B cell (primary cell): Measurements from ENCODE around the gene ERCC4. TPM values are rescaled to one million over a fixed set of nuclear protein-coding genes. Genes with fewer than 3 reads are reported as not detected.

Experiments
- ATAC-seq: fragments of 200-7000 bp; cut with Tn5 transposase; one replicate; pipeline ENCODE4 v1.10.0; 2021; ENCODE audit warnings: low read depth, mild to moderate bottlenecking, moderate number of reproducible peaks, moderate library complexity
- CTCF ChIA-PET: fragments of 350-600 bp; sonication (Branson Sonifier 250); formaldehyde crosslinking; loops from one replicate; lab custom pipeline; 2021; ENCODE audit warnings: antibody characterized with exemption, inconsistent platforms; lab: Charles Lee
- POLR2A ChIA-PET: fragments of 350-600 bp; sonication (Branson Sonifier 250); formaldehyde crosslinking; loops from one replicate; lab custom pipeline; 2021; ENCODE audit warnings: antibody characterized with exemption; lab: Charles Lee
- DNase-seq: peaks from one replicate; pipeline ENCODE4 v3.0.0; 2013
- H2AFZ ChIP-seq: 2 replicates; pipeline ENCODE4 v1.6.1; 2012; ENCODE audit warnings: mild to moderate bottlenecking, low read depth, low read length; ENCODE audit not compliant: insufficient read depth, poor library complexity, severe bottlenecking
- H3K27ac ChIP-seq, 2 donors: 1 replicate in 1 of 2; 2 replicates in 1 of 2; pipeline ENCODE4 v1.5.1; 2012 to 2013; ENCODE audit warnings: low read length in 2 of 2, mild to moderate bottlenecking in 2 of 2, moderate library complexity in 1 of 2
- H3K27me3 ChIP-seq, 4 experiments: fragments of 200-600 bp in 1 of 4; sonication (generic) in 1 of 4; replicated peaks in 1 of 4; 1 replicate in 2 of 4; 2 replicates in 2 of 4; pipeline versions ENCODE4 v1.6.1 to v1.7.0; 2013 to 2016; ENCODE audit warnings: low read length in 3 of 4, mild to moderate bottlenecking in 2 of 4, mixed read lengths in 1 of 4, moderate library complexity in 1 of 4; ENCODE audit not compliant: insufficient read depth in 4 of 4, control insufficient read depth in 3 of 4; ENCODE audit errors: control extremely low read depth in 1 of 4
- H3K36me3 ChIP-seq, 2 experiments: replicated peaks in 1 of 2; 1 replicate in 1 of 2; 2 replicates in 1 of 2; pipeline versions ENCODE4 v1.6.1 to v1.7.1; 2013; ENCODE audit warnings: low read length in 1 of 2; ENCODE audit not compliant: insufficient read depth in 2 of 2, control insufficient read depth in 1 of 2; ENCODE audit errors: control extremely low read depth in 1 of 2, extremely low read depth in 1 of 2
- H3K4me1 ChIP-seq, 2 donors: fragments of 200-600 bp in 1 of 2; sonication (generic) in 1 of 2; 1 replicate in 1 of 2; 2 replicates in 1 of 2; pipeline versions ENCODE4 v1.5.1 to v1.6.1; 2013 to 2017; ENCODE audit warnings: low read length in 2 of 2; ENCODE audit not compliant: control insufficient read depth in 2 of 2, insufficient read depth in 2 of 2
- H3K4me2 ChIP-seq: replicated peaks from 2 replicates; pipeline ENCODE3; 2012; ENCODE audit warnings: mild to moderate bottlenecking, low read depth, low read length; ENCODE audit not compliant: poor library complexity, severe bottlenecking
- H3K4me3 ChIP-seq, 5 experiments: fragments of 200-600 bp in 1 of 5; sonication (generic) in 1 of 5; 1 replicate in 3 of 5; 2 replicates in 2 of 5; pipeline versions ENCODE4 v1.5.1 to v1.7.0; 2011 to 2016; ENCODE audit warnings: low read length in 4 of 5, mild to moderate bottlenecking in 4 of 5, low read depth in 2 of 5, control low read depth in 1 of 5, moderate library complexity in 1 of 5; ENCODE audit not compliant: insufficient read depth in 1 of 5; ENCODE audit errors: control extremely low read depth in 1 of 5, extremely low read depth in 1 of 5
- H3K79me2 ChIP-seq: fragments of 200-600 bp; sonication (generic); one replicate; pipeline ENCODE4 v1.6.0; 2016; ENCODE audit warnings: low read length; ENCODE audit not compliant: control insufficient read depth, insufficient read depth
- H3K9ac ChIP-seq: fragments of 200-600 bp; sonication (generic); 2 replicates; pipeline ENCODE4 v1.6.1; 2017; ENCODE audit warnings: mild to moderate bottlenecking, low read length, moderate library complexity
- H3K9me3 ChIP-seq, 3 donors: one replicate each; pipeline versions ENCODE4 v1.6.1 to v1.7.1; 2013; ENCODE audit warnings: low read length in 2 of 3; ENCODE audit not compliant: control insufficient read depth in 2 of 3, insufficient read depth in 1 of 3; ENCODE audit errors: control extremely low read depth in 1 of 3
- H4K20me1 ChIP-seq: 2 replicates; pipeline ENCODE4 v1.6.0; 2012; ENCODE audit warnings: mild to moderate bottlenecking, low read length; ENCODE audit not compliant: insufficient read depth, control insufficient read depth, poor library complexity, severe bottlenecking
- H3K27ac Mint-ChIP-seq: one replicate; pipeline ENCODE4 v1.8.0; 2021; ENCODE audit warnings: mixed read lengths
- H3K27me3 Mint-ChIP-seq: one replicate; pipeline ENCODE4 v1.8.0; 2021; ENCODE audit warnings: mixed read lengths
- H3K4me1 Mint-ChIP-seq: one replicate; pipeline ENCODE4 v1.8.0; 2021; ENCODE audit warnings: mixed read lengths
- H3K4me3 Mint-ChIP-seq: one replicate; pipeline ENCODE4 v1.8.0; 2021; ENCODE audit warnings: mixed read lengths
- H3K9me3 Mint-ChIP-seq: one replicate; pipeline ENCODE4 v1.8.0; 2022; ENCODE audit warnings: mixed read lengths; ENCODE audit not compliant: insufficient read depth
- EZH2 ChIP-seq: IDR thresholded peaks from 2 replicates; pipeline ENCODE4 v1.6.1; 2012; ENCODE audit warnings: borderline replicate concordance, low read depth, mild to moderate bottlenecking, moderate library complexity, low read length; ENCODE audit not compliant: insufficient read depth, poor library complexity, severe bottlenecking
- WGBS: methylation state at CpG from one replicate; pipeline ENCODE4 v1.1.5; 2013; ENCODE audit warnings: missing lambda C conversion rate; ENCODE audit not compliant: insufficient coverage; 5-methylcytosine and 5-hydroxymethylcytosine counted together
- intact Hi-C: fragments of 100-400 bp; cut with micrococcal nuclease; formaldehyde crosslinking; loops from one replicate; pipeline ENCODE4 v1.10.0; 2022
- polyA plus RNA-seq: library from polyadenylated mRNA; depleted of rRNA; stranded (reverse); fragments of >200 nt; gene quantifications from 2 replicates; pipeline ENCODE4 v1.2.3, GENCODE V29; 2012
- total RNA-seq, 2 donors: library from RNA; stranded (reverse); fragments of 120-200 nt in 1 of 2; gene quantifications; 1 replicate in 1 of 2; 2 replicates in 1 of 2; pipeline versions ENCODE4 v1.2.3 to v1.2.4, GENCODE V29; 2013 to 2022
- TF ChIP-seq, protein P1 (sequence below): fragments of 200-600 bp; IDR thresholded peaks from one replicate; pipeline ENCODE4 v1.8.0; 2022; ENCODE audit warnings: antibody characterized with exemption, mild to moderate bottlenecking

ERCC4 gene
- total and polyA plus RNA-seq, 2 donors (not counting 1 experiment from before 2014, with no cell fraction given), result 1.0 to 11.9 TPM

DNA sequence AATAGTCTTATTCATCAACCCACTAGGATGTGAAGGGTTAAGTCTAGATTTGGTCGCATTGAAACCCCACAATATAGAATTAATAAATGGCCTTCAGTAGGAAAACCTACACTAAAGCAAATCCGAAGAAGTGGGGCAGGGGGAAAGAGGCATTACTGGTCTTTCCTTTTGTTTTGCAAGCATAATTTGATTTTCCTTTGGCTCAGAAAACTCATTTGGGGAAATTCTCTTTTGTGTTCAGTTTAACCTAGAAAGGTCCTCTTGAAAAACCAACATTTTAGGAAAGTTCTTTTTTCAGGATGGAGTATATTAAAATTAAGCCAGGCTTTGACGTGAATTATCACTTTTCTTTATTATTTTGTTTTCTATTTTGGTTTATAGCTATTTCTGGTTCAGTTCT, 31.7 kb downstream of the ERCC4 start:
- H3K27ac ChIP-seq, result no peak overlapping the region
- H3K4me3 ChIP-seq, result no peak overlapping the region
- no peaks in the 10 kb centered on the region for H3K27me3 ChIP-seq
- H3K4me2 ChIP-seq, result no peak overlapping the region
- no CpG with 5 or more reads among the region's 3 CpGs for WGBS
- TF ChIP-seq, protein P1, sequence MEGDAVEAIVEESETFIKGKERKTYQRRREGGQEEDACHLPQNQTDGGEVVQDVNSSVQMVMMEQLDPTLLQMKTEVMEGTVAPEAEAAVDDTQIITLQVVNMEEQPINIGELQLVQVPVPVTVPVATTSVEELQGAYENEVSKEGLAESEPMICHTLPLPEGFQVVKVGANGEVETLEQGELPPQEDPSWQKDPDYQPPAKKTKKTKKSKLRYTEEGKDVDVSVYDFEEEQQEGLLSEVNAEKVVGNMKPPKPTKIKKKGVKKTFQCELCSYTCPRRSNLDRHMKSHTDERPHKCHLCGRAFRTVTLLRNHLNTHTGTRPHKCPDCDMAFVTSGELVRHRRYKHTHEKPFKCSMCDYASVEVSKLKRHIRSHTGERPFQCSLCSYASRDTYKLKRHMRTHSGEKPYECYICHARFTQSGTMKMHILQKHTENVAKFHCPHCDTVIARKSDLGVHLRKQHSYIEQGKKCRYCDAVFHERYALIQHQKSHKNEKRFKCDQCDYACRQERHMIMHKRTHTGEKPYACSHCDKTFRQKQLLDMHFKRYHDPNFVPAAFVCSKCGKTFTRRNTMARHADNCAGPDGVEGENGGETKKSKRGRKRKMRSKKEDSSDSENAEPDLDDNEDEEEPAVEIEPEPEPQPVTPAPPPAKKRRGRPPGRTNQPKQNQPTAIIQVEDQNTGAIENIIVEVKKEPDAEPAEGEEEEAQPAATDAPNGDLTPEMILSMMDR, result no peak
- TF ChIP-seq EZH2, result no peak
- H3K9me3 ChIP-seq, result no peaks in the 10 kb centered on the region
- ATAC-seq (no peak), DNase-seq (no peak)
- H3K27me3 Mint-ChIP-seq, result peaks cover 3% of the 10 kb centered on the region
- H3K27ac Mint-ChIP-seq, result no peak overlapping the region
- H2AFZ ChIP-seq, result no peak overlapping the region
- POLR2A ChIA-PET, result no interaction called here
- no peak overlapping the region for H3K9ac ChIP-seq
- no peak overlapping the region for H3K4me3 Mint-ChIP-seq
- no peaks in the 10 kb centered on the region for H3K4me1 ChIP-seq
- H3K36me3 ChIP-seq, result peaks cover 4 to 14% of the 10 kb centered on the region in 2 experiments
- no peaks in the 10 kb centered on the region for H3K9me3 Mint-ChIP-seq
- CTCF ChIA-PET, result no interaction called here
- H4K20me1 ChIP-seq, result no peaks in the 10 kb centered on the region
- intact Hi-C loops, result no loop called here
- peaks cover 9% of the 10 kb centered on the region for H3K4me1 Mint-ChIP-seq
- H3K79me2 ChIP-seq, result no peaks in the 10 kb centered on the region

DNA sequence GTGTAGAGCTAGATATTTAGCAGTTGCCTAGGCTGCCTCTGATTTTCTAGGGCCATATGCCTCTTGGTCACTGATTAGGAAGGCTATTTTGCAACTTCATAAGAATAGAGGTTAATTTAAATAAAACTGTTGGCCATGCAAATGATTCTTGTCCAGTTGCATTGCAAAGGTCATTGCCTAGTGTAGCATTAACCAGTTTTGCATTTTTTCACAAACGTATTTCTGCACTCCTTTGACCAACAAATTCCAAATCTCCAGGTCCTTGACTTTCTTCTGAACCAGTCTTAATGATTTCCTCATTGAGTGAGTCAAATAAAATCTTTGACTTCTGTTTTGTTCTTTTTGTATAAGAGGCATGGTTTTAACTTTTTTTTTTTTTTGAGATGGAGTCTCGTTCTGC, 33.5 kb downstream of the ERCC4 start:
- TF ChIP-seq, protein P1, result no peak
- TF ChIP-seq EZH2, result no peak
- Histone ChIP-seq H3K27me3 (no peaks in the 10 kb centered on the region), H3K9ac (no peak overlapping the region), H4K20me1 (no peaks in the 10 kb centered on the region), H3K36me3 (peaks cover 2 to 3% of the 10 kb centered on the region in 2 experiments), H3K4me3 (no peak overlapping the region), H3K4me2 (no peak overlapping the region), H3K9me3 (no peaks in the 10 kb centered on the region), H3K79me2 (no peaks in the 10 kb centered on the region), H3K4me1 (peaks cover 0 to 6% of the 10 kb centered on the region in 2 donors), H3K27ac (no peak overlapping the region), H2AFZ (no peak overlapping the region)
- intact Hi-C loops, result no loop called here
- POLR2A ChIA-PET, result no interaction called here
- CTCF ChIA-PET, result no interaction called here
- no peak overlapping the region for H3K27ac Mint-ChIP-seq
- H3K4me3 Mint-ChIP-seq, result no peak overlapping the region
- peaks cover 7% of the 10 kb centered on the region for H3K27me3 Mint-ChIP-seq
- H3K4me1 Mint-ChIP-seq, result peaks cover 18% of the 10 kb centered on the region
- no peaks in the 10 kb centered on the region for H3K9me3 Mint-ChIP-seq
- DNase-seq (no peak), ATAC-seq (no peak)
- no CpG with 5 or more reads among the region's 2 CpGs for WGBS
